Measurements from ENCODE around the gene EFNA4. TPM values are rescaled to one million over a fixed set of nuclear protein-coding genes. Genes with fewer than 3 reads are reported as not detected.

EFNA4 gene
- total and polyA plus RNA-seq, 7 donors: 0.39 to 1.3 (median 0.83) TPM

DNA sequence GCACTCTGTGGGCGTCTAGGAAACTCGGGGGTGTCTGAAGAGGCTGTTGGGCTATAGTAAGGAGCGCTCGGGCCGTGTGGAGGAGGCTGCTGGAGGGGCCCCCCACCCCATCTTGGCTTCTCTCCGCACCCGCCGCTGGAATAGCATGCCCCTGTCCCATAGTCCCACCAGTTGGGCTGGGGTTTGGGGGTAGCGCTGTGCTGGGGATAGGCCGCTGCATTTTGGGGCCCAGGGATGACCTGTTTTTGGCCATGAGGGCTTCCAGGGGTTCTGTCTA lies 15.6 kb downstream of the EFNA4 start:
- peaks cover 20% of the 10 kb centered on the region for H3K4me1 ChIP-seq
- H3K27me3 ChIP-seq (ENCODE audit: insufficient read depth in 3 of 3, low read length in 2 of 3): peaks cover 0 to 53% (median 27%) of the 10 kb centered on the region in 3 donors
- no peaks in the 10 kb centered on the region for H3K9me3 ChIP-seq
- WGBS, 3 donors: 2 to 4% (median 3%) methylated on average over 10 of the region's 10 CpGs
- no peak overlapping the region for H3K27ac ChIP-seq
- intact Hi-C loops (cut with DNase I): no loop called here
- TF ChIP-seq, protein P1, sequence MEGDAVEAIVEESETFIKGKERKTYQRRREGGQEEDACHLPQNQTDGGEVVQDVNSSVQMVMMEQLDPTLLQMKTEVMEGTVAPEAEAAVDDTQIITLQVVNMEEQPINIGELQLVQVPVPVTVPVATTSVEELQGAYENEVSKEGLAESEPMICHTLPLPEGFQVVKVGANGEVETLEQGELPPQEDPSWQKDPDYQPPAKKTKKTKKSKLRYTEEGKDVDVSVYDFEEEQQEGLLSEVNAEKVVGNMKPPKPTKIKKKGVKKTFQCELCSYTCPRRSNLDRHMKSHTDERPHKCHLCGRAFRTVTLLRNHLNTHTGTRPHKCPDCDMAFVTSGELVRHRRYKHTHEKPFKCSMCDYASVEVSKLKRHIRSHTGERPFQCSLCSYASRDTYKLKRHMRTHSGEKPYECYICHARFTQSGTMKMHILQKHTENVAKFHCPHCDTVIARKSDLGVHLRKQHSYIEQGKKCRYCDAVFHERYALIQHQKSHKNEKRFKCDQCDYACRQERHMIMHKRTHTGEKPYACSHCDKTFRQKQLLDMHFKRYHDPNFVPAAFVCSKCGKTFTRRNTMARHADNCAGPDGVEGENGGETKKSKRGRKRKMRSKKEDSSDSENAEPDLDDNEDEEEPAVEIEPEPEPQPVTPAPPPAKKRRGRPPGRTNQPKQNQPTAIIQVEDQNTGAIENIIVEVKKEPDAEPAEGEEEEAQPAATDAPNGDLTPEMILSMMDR (IDR thresholded peaks at IDR 0.05): no peak
- DNase-seq (no peak), ATAC-seq (peak in 2 of 4 donors; percentile 2 to 9)
- no peaks in the 10 kb centered on the region for H3K36me3 ChIP-seq (ENCODE audit: insufficient read depth in 1 of 2, low read depth in 1 of 2)
- peak overlapping the region; percentile 64 for H3K4me3 ChIP-seq

DNA sequence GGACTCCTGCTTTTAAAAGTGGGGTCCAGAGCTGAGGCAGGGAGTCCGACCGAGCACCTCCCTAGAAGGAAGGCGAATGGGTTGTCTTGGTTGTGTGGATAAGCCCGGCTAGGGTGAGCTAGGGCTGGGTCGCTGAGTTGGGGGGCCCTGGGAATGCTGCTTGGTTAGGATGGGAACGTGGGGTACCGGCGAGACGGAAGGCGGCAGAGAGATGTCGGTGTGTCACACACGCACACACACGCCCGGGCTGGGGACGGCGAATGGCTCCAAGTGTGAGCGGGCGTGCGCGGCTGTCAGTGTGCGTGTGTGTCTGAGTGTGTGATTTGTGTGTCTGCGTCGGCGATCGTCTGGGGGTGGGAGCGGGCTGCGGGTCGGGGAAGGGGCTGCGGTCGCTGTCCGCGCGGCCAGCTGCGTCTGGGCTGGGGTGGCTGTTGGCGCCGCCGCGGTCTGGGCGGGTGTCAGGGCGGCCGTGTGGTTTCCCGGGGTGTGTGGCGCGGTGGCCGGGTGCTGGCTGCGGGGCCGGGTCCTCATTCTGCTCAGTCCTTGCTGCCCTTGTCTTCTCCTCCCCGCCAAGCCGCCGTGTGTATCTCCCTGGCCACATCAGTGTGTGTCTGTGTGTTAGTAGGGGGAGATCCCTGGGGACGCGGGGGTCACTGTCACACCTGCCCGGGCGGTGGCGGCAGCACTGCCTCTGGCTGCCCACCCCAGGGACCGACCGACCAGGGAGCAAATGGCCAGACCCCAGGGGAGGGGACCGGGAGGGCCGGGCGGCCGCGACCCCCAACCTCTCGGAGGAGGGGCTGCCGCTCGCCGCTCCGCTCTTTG lies 16.2 kb downstream of the EFNA4 start:
- Histone ChIP-seq H3K27ac (no peak overlapping the region), H3K4me3 (peak overlapping the region; percentile 64), H3K27me3 (ENCODE audit: insufficient read depth in 3 of 3, low read length in 2 of 3) (peaks cover 0 to 53% (median 27%) of the 10 kb centered on the region in 3 donors), H3K36me3 (ENCODE audit: insufficient read depth in 1 of 2, low read depth in 1 of 2) (no peaks in the 10 kb centered on the region), H3K4me1 (peaks cover 24% of the 10 kb centered on the region), H3K9me3 (no peaks in the 10 kb centered on the region)
- ATAC-seq (peak in 1 of 4 donors; percentile 5), DNase-seq (no peak)
- TF ChIP-seq, protein P1 (IDR thresholded peaks at IDR 0.05): no peak
- WGBS, 3 donors: 1 to 2% (median 2%) methylated on average over 54 to 67 of the region's 67 CpGs
- intact Hi-C loops (cut with DNase I): loop anchor here (5.0 kb wide), 2 partner anchors 37 to 107 kb away; partner anchors contain the start of genes CKS1B (in 1 of the 2) and SHC1 (in 1 of the 2)

DNA sequence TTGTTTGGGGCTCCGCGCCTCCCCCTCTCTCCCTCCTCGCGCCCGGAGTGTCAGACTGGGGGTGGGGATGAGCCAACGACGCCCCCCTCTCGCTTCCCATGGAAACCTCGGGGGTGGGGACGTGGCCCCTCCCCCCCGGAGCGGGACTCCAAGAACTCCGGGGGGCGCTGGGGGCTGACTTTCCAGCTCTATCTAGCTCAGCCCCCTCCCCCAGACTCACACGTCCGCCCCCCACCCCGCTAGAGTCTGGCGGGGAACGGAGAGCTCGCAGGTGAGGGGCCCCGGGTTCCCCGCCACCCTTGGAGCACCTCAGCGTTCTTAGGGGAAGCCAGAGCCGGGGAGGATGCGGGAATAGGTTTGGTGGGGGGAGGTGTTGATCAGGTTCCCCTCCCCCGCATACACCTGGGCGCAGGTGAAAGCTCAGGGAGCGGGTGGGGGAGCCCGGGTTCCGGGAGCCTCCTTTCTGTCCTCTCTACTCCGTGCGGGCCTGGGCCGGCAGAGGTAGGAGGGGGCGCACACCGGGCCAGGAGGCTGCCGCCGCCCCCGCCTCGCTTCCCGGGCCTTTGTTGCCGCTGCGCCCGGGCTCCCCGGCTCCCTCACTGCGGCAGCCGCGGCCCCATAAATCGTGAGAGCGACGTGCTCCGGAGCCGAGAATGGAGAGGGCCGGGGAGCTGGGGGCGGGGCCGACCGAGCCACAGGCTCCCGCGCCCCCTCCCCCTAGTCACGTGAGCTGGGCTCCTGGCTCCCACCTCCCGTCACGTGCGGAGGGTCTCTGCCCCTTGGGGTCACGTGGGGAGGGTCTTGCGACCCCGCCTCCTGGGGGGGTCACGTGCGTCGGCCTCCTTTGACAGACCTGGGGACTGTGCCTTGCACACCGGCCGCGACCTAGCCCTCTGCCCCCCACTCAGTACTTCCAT lies 17.0 kb downstream of the EFNA4 start:
- Histone ChIP-seq H3K27me3 (ENCODE audit: insufficient read depth in 3 of 3, low read length in 2 of 3) (peaks cover 0 to 53% (median 27%) of the 10 kb centered on the region in 3 donors), H3K4me1 (peaks cover 25% of the 10 kb centered on the region), H3K27ac (no peak overlapping the region), H3K9me3 (no peaks in the 10 kb centered on the region), H3K36me3 (ENCODE audit: insufficient read depth in 1 of 2, low read depth in 1 of 2) (no peaks in the 10 kb centered on the region), H3K4me3 (peak overlapping the region; percentile 64)
- no peak for DNase-seq
- ATAC-seq: no peak
- 0 to 1% (median 0%) methylated on average over 27 to 71 of the region's 71 CpGs for WGBS, 3 donors
- intact Hi-C loops (cut with DNase I): loop anchor here (5.0 kb wide), 2 partner anchors 38 to 108 kb away; partner anchors contain the start of genes CKS1B (in 1 of the 2) and SHC1 (in 1 of the 2)
- TF ChIP-seq, protein P1 (IDR thresholded peaks at IDR 0.05): no peak

DNA sequence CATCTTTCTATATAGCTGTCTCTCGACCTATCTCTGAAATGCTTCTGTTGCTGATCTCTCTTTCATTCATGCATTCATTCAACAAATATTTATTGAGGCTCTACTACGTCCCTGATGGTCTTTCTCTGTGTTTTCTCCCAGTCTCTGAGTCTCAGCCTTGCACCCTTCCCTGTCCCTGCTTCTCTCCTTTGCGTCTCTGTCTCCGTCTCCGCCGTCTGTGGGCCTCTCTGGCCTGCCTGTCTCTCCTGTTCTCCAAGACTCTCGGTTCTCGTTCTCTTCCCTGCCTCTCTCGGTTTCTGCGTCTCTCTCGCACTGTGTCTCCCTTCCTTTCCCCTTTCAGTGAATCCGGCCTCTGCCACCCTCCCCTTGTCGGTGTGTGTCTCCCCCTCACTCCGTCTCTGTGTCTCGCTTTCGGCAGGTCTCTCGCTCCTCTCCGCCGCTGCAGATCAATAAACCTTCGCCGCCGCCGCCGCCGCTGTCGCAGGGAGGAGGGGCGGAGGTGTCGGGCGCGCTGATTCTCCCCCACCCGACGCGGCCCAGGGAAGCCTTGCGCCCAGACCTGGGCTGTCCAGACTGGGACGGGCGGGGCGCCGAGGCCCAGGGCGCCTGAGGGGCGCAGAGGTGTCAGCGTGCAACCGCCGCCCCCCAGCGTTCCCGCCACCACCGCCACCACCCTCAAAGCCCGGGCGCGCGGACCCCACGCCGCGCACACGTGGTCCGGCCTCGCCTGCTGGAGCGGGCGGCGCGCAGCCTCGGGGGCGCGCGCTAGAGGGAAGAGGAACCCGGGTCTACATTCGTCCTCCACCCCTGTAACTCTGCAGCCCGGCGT lies 18.1 kb downstream of the EFNA4 start:
- intact Hi-C loops (cut with DNase I): loop anchor here (5.0 kb wide), 2 partner anchors 39 to 109 kb away; partner anchors contain the start of genes CKS1B (in 1 of the 2) and SHC1 (in 1 of the 2)
- H3K27me3 ChIP-seq (ENCODE audit: insufficient read depth in 3 of 3, low read length in 2 of 3): peaks cover 0 to 53% (median 27%) of the 10 kb centered on the region in 3 donors
- TF ChIP-seq, protein P1 (IDR thresholded peaks at IDR 0.05): no peak
- no peaks in the 10 kb centered on the region for H3K9me3 ChIP-seq
- peak overlapping the region; percentile 64 for H3K4me3 ChIP-seq
- H3K36me3 ChIP-seq (ENCODE audit: insufficient read depth in 1 of 2, low read depth in 1 of 2): no peaks in the 10 kb centered on the region
- ATAC-seq (no peak), DNase-seq (no peak)
- H3K27ac ChIP-seq: no peak overlapping the region
- peaks cover 28% of the 10 kb centered on the region for H3K4me1 ChIP-seq
- WGBS, 3 donors: 4 to 5% (median 5%) methylated on average over 60 to 68 of the region's 68 CpGs

Measured in psoas muscle (tissue), 8 donors.